HCT116 (cell line): Measurements from ENCODE around the gene FHOD3. TPM values are rescaled to one million over a fixed set of nuclear protein-coding genes. Genes with fewer than 3 reads are reported as not detected.

Experiments used
- ATAC-seq: fragments of 200-7000 bp; cut with Tn5 transposase; 2 replicates; pipeline ENCODE4 v1.9.1; 2020; ENCODE audit warnings: mild to moderate bottlenecking, moderate library complexity
- BruUV-seq: library from RNA; stranded (reverse); fragments of 400-500 nt; replicated peaks from 2 replicates; lab custom pipeline; 2021; lab: Mats Ljungman, UMichigan
- CTCF ChIA-PET: fragments of 300-600 bp; sonication (Branson Sonifier 250); formaldehyde crosslinking; loops from one replicate; lab custom pipeline; 2021; ENCODE audit warnings: antibody characterized with exemption; lab: Charles Lee
- POLR2A ChIA-PET: fragments of 300-600, 350-600 bp; sonication (Branson Sonifier 250); formaldehyde crosslinking; loops from one replicate; lab custom pipeline; 2021; ENCODE audit warnings: antibody characterized with exemption; lab: Charles Lee
- RAD21 ChIA-PET, 2 experiments: fragments of 300-600 bp; sonication (Branson Sonifier 250); formaldehyde crosslinking; loops; one replicate each; lab custom pipeline; 2023; ENCODE audit warnings: low total read pairs in 2 of 2; ENCODE audit not compliant: uncharacterized antibody in 2 of 2, unreplicated experiment in 2 of 2, low non-redundant PET in 1 of 2; lab: Charles Lee
- DNase-seq: peaks from one replicate; pipeline ENCODE4 v3.0.0-alpha.2; 2010; ENCODE audit warnings: low read depth, low spot score
- H2AFZ ChIP-seq: fragments of 200-600 bp; shearing (Covaris generic), sonication (generic); 2 replicates; pipeline ENCODE4 v1.6.1; 2017; ENCODE audit warnings: low read depth, mixed run types, mixed read lengths, antibody characterized with exemption, low read length; ENCODE audit not compliant: poor library complexity, severe bottlenecking
- H3K27ac ChIP-seq: 2 replicates; pipeline ENCODE4 v1.5.1; 2012; ENCODE audit warnings: low read depth, low read length
- H3K27me3 ChIP-seq: fragments of 200-600 bp; sonication (generic); 2 replicates; pipeline ENCODE4 v1.6.1; 2016; ENCODE audit warnings: mixed run types, low read length, mixed read lengths; ENCODE audit not compliant: insufficient read depth
- H3K36me3 ChIP-seq, 2 experiments: fragments of 200-500 bp in 1 of 2; fragments of 200-600 bp in 1 of 2; sonication (Bioruptor generic) in 1 of 2; sonication (generic) in 1 of 2; 2 replicates each; pipeline versions ENCODE4 v1.5.1 to v1.6.1; 2014 to 2016; ENCODE audit warnings: low read length in 2 of 2, inconsistent platforms in 1 of 2, mixed read lengths in 1 of 2, mixed run types in 1 of 2; ENCODE audit not compliant: insufficient read depth in 2 of 2, control insufficient read depth in 1 of 2
- H3K4me1 ChIP-seq, 2 experiments: fragments of 200-600 bp in 1 of 2; sonication (generic) in 1 of 2; 2 replicates each; pipeline versions ENCODE4 v1.5.1 to v1.6.1; 2012 to 2017; ENCODE audit warnings: low read length in 2 of 2, inconsistent platforms in 1 of 2, mild to moderate bottlenecking in 1 of 2, mixed read lengths in 1 of 2, mixed run types in 1 of 2, moderate library complexity in 1 of 2; ENCODE audit not compliant: insufficient read depth in 2 of 2, control insufficient read depth in 1 of 2
- H3K4me2 ChIP-seq: fragments of 200-600 bp; sonication (generic); 2 replicates; pipeline ENCODE4 v1.6.1; 2017; ENCODE audit warnings: mixed run types, low read length, mixed read lengths
- H3K4me3 ChIP-seq, 2 experiments: fragments of 200-600 bp in 1 of 2; sonication (generic) in 1 of 2; replicated peaks in 1 of 2; 2 replicates each; pipeline ENCODE4 v1.5.1; 2011 to 2016; ENCODE audit warnings: low read length in 2 of 2, control low read depth in 1 of 2, low read depth in 1 of 2, mild to moderate bottlenecking in 1 of 2, mixed read lengths in 1 of 2, mixed run types in 1 of 2
- H3K79me2 ChIP-seq: fragments of 200-600 bp; sonication (generic); 2 replicates; pipeline ENCODE4 v1.6.1; 2017; ENCODE audit warnings: mild to moderate bottlenecking, mixed run types, low read length, moderate library complexity, mixed read lengths; ENCODE audit not compliant: insufficient read depth
- H3K9ac ChIP-seq: fragments of 200-600 bp; sonication (generic); 2 replicates; pipeline ENCODE4 v1.6.1; 2016; ENCODE audit warnings: low read length, mixed read lengths
- H3K9me2 ChIP-seq: fragments of 200-600 bp; sonication (generic), shearing (Covaris generic); 2 replicates; pipeline ENCODE4 v1.6.1; 2017; ENCODE audit warnings: mixed run types, mild to moderate bottlenecking, moderate library complexity; ENCODE audit not compliant: insufficient read depth
- H3K9me3 ChIP-seq, 2 experiments: fragments of 200-500 bp in 1 of 2; fragments of 200-600 bp in 1 of 2; sonication (Bioruptor generic) in 1 of 2; sonication (generic) in 1 of 2; 2 replicates each; pipeline ENCODE4 v1.6.1; 2014 to 2017; ENCODE audit warnings: low read length in 2 of 2, mixed read lengths in 2 of 2, inconsistent platforms in 1 of 2, low read depth in 1 of 2, mild to moderate bottlenecking in 1 of 2, mixed run types in 1 of 2, moderate library complexity in 1 of 2; ENCODE audit not compliant: control insufficient read depth in 1 of 2, insufficient read depth in 1 of 2
- H4K20me1 ChIP-seq: fragments of 200-600 bp; sonication (generic), shearing (Covaris generic); 2 replicates; pipeline ENCODE4 v1.6.1; 2017; ENCODE audit warnings: mixed run types, mild to moderate bottlenecking, moderate library complexity; ENCODE audit not compliant: insufficient read depth
- CBX3 ChIP-seq: IDR thresholded peaks from 2 replicates; pipeline ENCODE4 v1.6.1; 2012; ENCODE audit warnings: low read depth
- EGR1 ChIP-seq: IDR thresholded peaks from 2 replicates; pipeline ENCODE4 v1.6.1; 2012; ENCODE audit warnings: low read depth
- ELF1 ChIP-seq: IDR thresholded peaks from 2 replicates; pipeline ENCODE4 v1.6.1; 2012; ENCODE audit warnings: low read depth, borderline replicate concordance
- EZH2 ChIP-seq: fragments of 200-600 bp; sonication (generic); IDR thresholded peaks from 2 replicates; pipeline ENCODE4 v1.6.1; 2017; ENCODE audit warnings: antibody characterized with exemption, mixed run types
- JUND ChIP-seq: IDR thresholded peaks from 2 replicates; pipeline ENCODE4 v1.6.1; 2012
- MAX ChIP-seq: IDR thresholded peaks from 2 replicates; pipeline ENCODE4 v1.6.1; 2012
- POLR2AphosphoS5 ChIP-seq: IDR thresholded peaks from 2 replicates; pipeline ENCODE4 v1.6.1; 2011; ENCODE audit warnings: mild to moderate bottlenecking, low read depth, low read length, moderate library complexity
- SIN3A ChIP-seq: IDR thresholded peaks from 2 replicates; pipeline ENCODE4 v1.6.1; 2012; ENCODE audit warnings: low read depth
- SRF ChIP-seq: IDR thresholded peaks from 2 replicates; pipeline ENCODE4 v1.6.1; 2012; ENCODE audit warnings: low read depth
- TCF7L2 ChIP-seq: IDR thresholded peaks from 2 replicates; pipeline ENCODE4 v1.7.0; 2011; ENCODE audit warnings: borderline replicate concordance, inconsistent platforms; ENCODE audit not compliant: insufficient read depth, insufficient read length; ENCODE audit errors: extremely low read depth
- ZFX ChIP-seq: fragments of 450-650 bp; IDR thresholded peaks from 2 replicates; pipeline ENCODE4 v1.6.1; 2017
- intact Hi-C: fragments of 100-400 bp; cut with micrococcal nuclease; formaldehyde crosslinking; loops from 2 replicates; pipeline ENCODE4 v1.10.0; 2022
- total RNA-seq: library from RNA; stranded (reverse); gene quantifications from one replicate; pipeline ENCODE4 v1.2.1, GENCODE V29; 2021; ENCODE audit not compliant: unreplicated experiment
- TF ChIP-seq, protein P1 (sequence below): IDR thresholded peaks from 2 replicates; pipeline ENCODE4 v1.6.1; 2012; ENCODE audit warnings: low read depth
- TF ChIP-seq, protein P2 (sequence below), 3 experiments: fragments of 200-600 bp in 1 of 3; sonication (generic) in 1 of 3; IDR thresholded peaks in 2 of 3; conservative IDR thresholded peaks in 1 of 3; 2 replicates each; pipeline ENCODE4 v1.5.1; 2012 to 2017; ENCODE audit warnings: low read depth in 2 of 3, low read length in 2 of 3, antibody characterized with exemption in 1 of 3, borderline replicate concordance in 1 of 3, control low read depth in 1 of 3, mild to moderate bottlenecking in 1 of 3, mixed read lengths in 1 of 3, mixed run types in 1 of 3, moderate library complexity in 1 of 3; ENCODE audit not compliant: insufficient read depth in 1 of 3
- TF ChIP-seq, protein P3 (sequence below): IDR thresholded peaks from 2 replicates; pipeline ENCODE4 v1.6.1; 2011; ENCODE audit warnings: mild to moderate bottlenecking, low read length, moderate library complexity; ENCODE audit not compliant: insufficient replicate concordance; ENCODE audit errors: extremely low read depth

The FHOD3 gene
- total RNA-seq, 1 experiment from 2014 or later = 4.0 TPM

DNA sequence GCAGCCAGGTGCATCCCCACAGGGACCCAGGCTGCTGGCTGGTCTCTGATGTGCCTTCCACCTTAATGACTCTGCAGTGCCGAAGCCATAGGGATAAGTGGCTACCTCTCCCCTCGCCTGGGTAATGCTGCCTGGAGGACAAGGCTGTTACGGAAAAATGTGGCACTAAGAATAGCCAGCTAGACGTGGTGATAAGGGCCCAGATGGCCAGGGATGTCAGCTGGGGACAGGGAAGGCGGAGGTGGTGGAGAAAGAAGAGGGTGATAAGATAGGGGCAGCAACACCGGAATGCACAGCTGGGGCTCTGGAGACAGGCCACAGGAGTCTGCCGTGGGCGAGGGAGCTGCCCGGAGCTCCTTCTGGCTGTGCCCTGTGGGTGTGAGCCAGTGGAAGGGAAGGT, 170.6 kb downstream of the FHOD3 start:
- Histone ChIP-seq H3K27ac (no peak overlapping the region), H3K27me3 (peaks cover 8% of the 10 kb centered on the region; the same call in 1 of the 2 replicates), H3K4me3 (no peak overlapping the region), H3K79me2 (no peaks in the 10 kb centered on the region), H3K4me1 (no peaks in the 10 kb centered on the region), H2AFZ (no peak overlapping the region), H3K36me3 (no peaks in the 10 kb centered on the region), H3K4me2 (no peak overlapping the region), H4K20me1 (no peaks in the 10 kb centered on the region), H3K9me3 (no peaks in the 10 kb centered on the region), H3K9ac (no peak overlapping the region), H3K9me2 (no peaks in the 10 kb centered on the region)
- ChIA-PET CTCF (no interaction called here), RAD21 (no interaction called here), POLR2A (no interaction called here)
- ATAC-seq = no peak
- no TSS peak for BruUV-seq
- no peak for DNase-seq
- TF ChIP-seq POLR2AphosphoS5 = no peak
- intact Hi-C loops = no loop called here

- intact Hi-C loops = no loop called here
- no TSS peak for BruUV-seq
- RAD21 ChIA-PET = no interaction called here
- TF ChIP-seq SRF = no peak
- TF ChIP-seq EGR1 = no peak
- no peak for TF ChIP-seq TCF7L2
- no peak for TF ChIP-seq EZH2
- no peak for TF ChIP-seq SIN3A
- TF ChIP-seq, protein P1, sequence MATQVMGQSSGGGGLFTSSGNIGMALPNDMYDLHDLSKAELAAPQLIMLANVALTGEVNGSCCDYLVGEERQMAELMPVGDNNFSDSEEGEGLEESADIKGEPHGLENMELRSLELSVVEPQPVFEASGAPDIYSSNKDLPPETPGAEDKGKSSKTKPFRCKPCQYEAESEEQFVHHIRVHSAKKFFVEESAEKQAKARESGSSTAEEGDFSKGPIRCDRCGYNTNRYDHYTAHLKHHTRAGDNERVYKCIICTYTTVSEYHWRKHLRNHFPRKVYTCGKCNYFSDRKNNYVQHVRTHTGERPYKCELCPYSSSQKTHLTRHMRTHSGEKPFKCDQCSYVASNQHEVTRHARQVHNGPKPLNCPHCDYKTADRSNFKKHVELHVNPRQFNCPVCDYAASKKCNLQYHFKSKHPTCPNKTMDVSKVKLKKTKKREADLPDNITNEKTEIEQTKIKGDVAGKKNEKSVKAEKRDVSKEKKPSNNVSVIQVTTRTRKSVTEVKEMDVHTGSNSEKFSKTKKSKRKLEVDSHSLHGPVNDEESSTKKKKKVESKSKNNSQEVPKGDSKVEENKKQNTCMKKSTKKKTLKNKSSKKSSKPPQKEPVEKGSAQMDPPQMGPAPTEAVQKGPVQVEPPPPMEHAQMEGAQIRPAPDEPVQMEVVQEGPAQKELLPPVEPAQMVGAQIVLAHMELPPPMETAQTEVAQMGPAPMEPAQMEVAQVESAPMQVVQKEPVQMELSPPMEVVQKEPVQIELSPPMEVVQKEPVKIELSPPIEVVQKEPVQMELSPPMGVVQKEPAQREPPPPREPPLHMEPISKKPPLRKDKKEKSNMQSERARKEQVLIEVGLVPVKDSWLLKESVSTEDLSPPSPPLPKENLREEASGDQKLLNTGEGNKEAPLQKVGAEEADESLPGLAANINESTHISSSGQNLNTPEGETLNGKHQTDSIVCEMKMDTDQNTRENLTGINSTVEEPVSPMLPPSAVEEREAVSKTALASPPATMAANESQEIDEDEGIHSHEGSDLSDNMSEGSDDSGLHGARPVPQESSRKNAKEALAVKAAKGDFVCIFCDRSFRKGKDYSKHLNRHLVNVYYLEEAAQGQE = no peak
- TF ChIP-seq CBX3 = no peak
- TF ChIP-seq, protein P2, sequence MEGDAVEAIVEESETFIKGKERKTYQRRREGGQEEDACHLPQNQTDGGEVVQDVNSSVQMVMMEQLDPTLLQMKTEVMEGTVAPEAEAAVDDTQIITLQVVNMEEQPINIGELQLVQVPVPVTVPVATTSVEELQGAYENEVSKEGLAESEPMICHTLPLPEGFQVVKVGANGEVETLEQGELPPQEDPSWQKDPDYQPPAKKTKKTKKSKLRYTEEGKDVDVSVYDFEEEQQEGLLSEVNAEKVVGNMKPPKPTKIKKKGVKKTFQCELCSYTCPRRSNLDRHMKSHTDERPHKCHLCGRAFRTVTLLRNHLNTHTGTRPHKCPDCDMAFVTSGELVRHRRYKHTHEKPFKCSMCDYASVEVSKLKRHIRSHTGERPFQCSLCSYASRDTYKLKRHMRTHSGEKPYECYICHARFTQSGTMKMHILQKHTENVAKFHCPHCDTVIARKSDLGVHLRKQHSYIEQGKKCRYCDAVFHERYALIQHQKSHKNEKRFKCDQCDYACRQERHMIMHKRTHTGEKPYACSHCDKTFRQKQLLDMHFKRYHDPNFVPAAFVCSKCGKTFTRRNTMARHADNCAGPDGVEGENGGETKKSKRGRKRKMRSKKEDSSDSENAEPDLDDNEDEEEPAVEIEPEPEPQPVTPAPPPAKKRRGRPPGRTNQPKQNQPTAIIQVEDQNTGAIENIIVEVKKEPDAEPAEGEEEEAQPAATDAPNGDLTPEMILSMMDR (IDR thresholded peaks at IDR 0.05 in 2 of 3, conservative IDR thresholded peaks at IDR 0.05 in 1 of 3; ENCODE audit: borderline replicate concordance in 1 of 3, insufficient read depth in 1 of 3, low read depth in 2 of 3, low read length in 2 of 3) = no peak
- TF ChIP-seq MAX = no peak
- no peak for TF ChIP-seq JUND
- TF ChIP-seq ELF1 = no peak
- TF ChIP-seq, protein P3, sequence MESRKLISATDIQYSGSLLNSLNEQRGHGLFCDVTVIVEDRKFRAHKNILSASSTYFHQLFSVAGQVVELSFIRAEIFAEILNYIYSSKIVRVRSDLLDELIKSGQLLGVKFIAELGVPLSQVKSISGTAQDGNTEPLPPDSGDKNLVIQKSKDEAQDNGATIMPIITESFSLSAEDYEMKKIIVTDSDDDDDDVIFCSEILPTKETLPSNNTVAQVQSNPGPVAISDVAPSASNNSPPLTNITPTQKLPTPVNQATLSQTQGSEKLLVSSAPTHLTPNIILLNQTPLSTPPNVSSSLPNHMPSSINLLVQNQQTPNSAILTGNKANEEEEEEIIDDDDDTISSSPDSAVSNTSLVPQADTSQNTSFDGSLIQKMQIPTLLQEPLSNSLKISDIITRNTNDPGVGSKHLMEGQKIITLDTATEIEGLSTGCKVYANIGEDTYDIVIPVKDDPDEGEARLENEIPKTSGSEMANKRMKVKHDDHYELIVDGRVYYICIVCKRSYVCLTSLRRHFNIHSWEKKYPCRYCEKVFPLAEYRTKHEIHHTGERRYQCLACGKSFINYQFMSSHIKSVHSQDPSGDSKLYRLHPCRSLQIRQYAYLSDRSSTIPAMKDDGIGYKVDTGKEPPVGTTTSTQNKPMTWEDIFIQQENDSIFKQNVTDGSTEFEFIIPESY = no peak
- TF ChIP-seq ZFX = no peak
Observed at GRCh38 chr18:36469461-36469860, 171.9 kb downstream of the FHOD3 start.

More at GRCh38 chr18:36469461-36469860, 171.9 kb downstream of the FHOD3 start:
- Histone ChIP-seq H4K20me1 (no peaks in the 10 kb centered on the region), H3K27ac (no peak overlapping the region), H2AFZ (no peak overlapping the region), H3K9ac (no peak overlapping the region), H3K36me3 (no peaks in the 10 kb centered on the region), H3K9me2 (no peaks in the 10 kb centered on the region), H3K27me3 (peaks cover 11% of the 10 kb centered on the region; the same call in 1 of the 2 replicates), H3K4me1 (no peaks in the 10 kb centered on the region), H3K9me3 (no peaks in the 10 kb centered on the region), H3K4me3 (no peak overlapping the region), H3K4me2 (no peak overlapping the region), H3K79me2 (no peaks in the 10 kb centered on the region)
- CTCF ChIA-PET = no interaction called here
- ATAC-seq (no peak), DNase-seq (no peak)
- POLR2A ChIA-PET = no interaction called here
